HG03135 (cell line): Measurements from ENCODE around the gene NAXD.
"Not testable (repeated sequence)": the region's sequence is repeated elsewhere in the genome, so short reads cannot be mapped to it uniquely, and the experiment has no call there.

Experiments
- ATAC-seq: cut with Tn5 transposase; IDR thresholded peaks from one replicate; pipeline ENCODE4 v1.9.1; 2021; ENCODE audit warnings: mild to moderate bottlenecking, moderate library complexity; ENCODE audit not compliant: unreplicated experiment

NAXD gene

GRCh38 chr13:110615322-110616102 lies at the start of gene NAXD:
NAXD (plus strand) TSS chr13:110615545; CDS start chr13:110615602, 57 bp downstream.
- peak; percentile 79 for ATAC-seq

GRCh38 chr13:110566171-110566570 lies 49.2 kb upstream of the NAXD start:
- ATAC-seq: no peak

- ATAC-seq: no peak
Observed at GRCh38 chr13:110568612-110569011, 46.7 kb upstream of the NAXD start.

GRCh38 chr13:110569962-110570361 lies 45.4 kb upstream of the NAXD start:
- not testable (repeated sequence) for ATAC-seq

- no peak for ATAC-seq
Observed at GRCh38 chr13:110570886-110571285, 44.5 kb upstream of the NAXD start.

GRCh38 chr13:110571896-110572777 lies 43.2 kb upstream of the NAXD start:
- no peak for ATAC-seq

- no peak for ATAC-seq
Observed at GRCh38 chr13:110572778-110573118, 42.6 kb upstream of the NAXD start.

GRCh38 chr13:110574161-110574560 lies 41.2 kb upstream of the NAXD start:
- ATAC-seq: no peak

GRCh38 chr13:110575322-110576069 lies 39.8 kb upstream of the NAXD start:
- peak; percentile 82 for ATAC-seq

- ATAC-seq: no peak
Observed at GRCh38 chr13:110576070-110576394, 39.3 kb upstream of the NAXD start.

GRCh38 chr13:110576736-110577476 lies 38.4 kb upstream of the NAXD start:
- ATAC-seq: no peak

- no peak for ATAC-seq
Observed at GRCh38 chr13:110578363-110578762, 37.0 kb upstream of the NAXD start.

- no peak for ATAC-seq
Observed at GRCh38 chr13:110580800-110581199, 34.5 kb upstream of the NAXD start.

GRCh38 chr13:110581506-110582185 lies 33.7 kb upstream of the NAXD start:
- no peak for ATAC-seq

GRCh38 chr13:110582421-110582954 lies 32.9 kb upstream of the NAXD start:
- no peak for ATAC-seq

- ATAC-seq: no peak
Observed at GRCh38 chr13:110583178-110583865, 32.0 kb upstream of the NAXD start.

GRCh38 chr13:110589793-110590390 lies 25.5 kb upstream of the NAXD start:
- ATAC-seq: no peak

- ATAC-seq: no peak
Observed at GRCh38 chr13:110590577-110590976, 24.8 kb upstream of the NAXD start.

GRCh38 chr13:110592665-110593064 lies 22.7 kb upstream of the NAXD start:
- ATAC-seq: no peak
